MCF 10A (cell line): ENCODE measurements around the gene CRYBB1. TPM values are rescaled to one million over a fixed set of nuclear protein-coding genes. Genes with fewer than 3 reads are reported as not detected.

ENCODE experiments used
- BruUV-seq: library from RNA; stranded (reverse); fragments of 400-500 nt; replicated peaks from 2 replicates; lab custom pipeline; 2021; lab: Mats Ljungman, UMichigan
- CTCF ChIA-PET: fragments of 300-600 bp; sonication (Branson Sonifier 250); formaldehyde crosslinking; extraction: SDS; loops from one replicate; lab custom pipeline; 2021; ENCODE audit warnings: antibody characterized with exemption, inconsistent platforms; lab: Yijun Ruan, JAX
- POLR2A ChIA-PET: fragments of 300-600, 350-650 bp; sonication (Branson Sonifier 250); formaldehyde crosslinking; extraction: SDS; loops from one replicate; lab custom pipeline; 2020; ENCODE audit warnings: antibody characterized with exemption, inconsistent platforms; lab: Yijun Ruan, JAX
- DNase-seq: peaks from one replicate; pipeline ENCODE4 v3.0.0-alpha.2; 2018; ENCODE audit not compliant: unreplicated experiment
- H3K27ac Mint-ChIP-seq: one replicate; pipeline ENCODE4 v1.8.0; 2022; ENCODE audit warnings: mild to moderate bottlenecking, low read depth, mixed read lengths; ENCODE audit not compliant: unreplicated experiment
- H3K27me3 Mint-ChIP-seq: one replicate; pipeline ENCODE4 v1.8.0; 2022; ENCODE audit warnings: mixed read lengths; ENCODE audit not compliant: insufficient read depth, unreplicated experiment
- H3K36me3 Mint-ChIP-seq: one replicate; pipeline ENCODE4 v1.8.0; 2022; ENCODE audit warnings: mild to moderate bottlenecking, moderate library complexity, mixed read lengths; ENCODE audit not compliant: insufficient read depth, unreplicated experiment
- H3K4me1 Mint-ChIP-seq: one replicate; pipeline ENCODE4 v1.8.0; 2022; ENCODE audit warnings: mixed read lengths; ENCODE audit not compliant: insufficient read depth, unreplicated experiment
- H3K4me3 Mint-ChIP-seq: one replicate; pipeline ENCODE4 v1.8.0; 2022; ENCODE audit warnings: mild to moderate bottlenecking, moderate library complexity, mixed read lengths; ENCODE audit not compliant: unreplicated experiment
- H3K9me3 Mint-ChIP-seq: one replicate; pipeline ENCODE4 v1.8.0; 2022; ENCODE audit warnings: mixed read lengths; ENCODE audit not compliant: unreplicated experiment
- CTCF ChIP-seq: fragments of 200-600 bp; IDR thresholded peaks from one replicate; pipeline ENCODE4 v1.8.0; 2022; ENCODE audit warnings: antibody characterized with exemption, mild to moderate bottlenecking; ENCODE audit not compliant: unreplicated experiment
- intact Hi-C: fragments of 100-400 bp; cut with micrococcal nuclease; formaldehyde crosslinking; loops from 2 replicates; pipeline ENCODE4 v1.14.1; 2022
- total RNA-seq: library from RNA; stranded (reverse); gene quantifications from 2 replicates; pipeline ENCODE4 v1.2.3, GENCODE V29; 2022

The CRYBB1 gene
- total RNA-seq, 1 experiment from 2014 or later = not detected

GRCh38 chr22:26663374-26663923 lies 45.6 kb upstream of the CRYBB1 start:
- BruUV-seq = no TSS peak
- Mint-ChIP-seq H3K4me3 (no peak overlapping the region), H3K27me3 (no peaks in the 10 kb centered on the region), H3K4me1 (peaks cover 13% of the 10 kb centered on the region), H3K36me3 (no peaks in the 10 kb centered on the region), H3K9me3 (no peaks in the 10 kb centered on the region), H3K27ac (no peak overlapping the region)
- no peak for DNase-seq
- CTCF ChIA-PET = interaction anchor here (0.9 to 4.1 kb wide), 4 partner anchors 15 to 298 kb away, joined by 3 to 19 read pairs (median 6); no protein-coding TSS in a partner anchor
- intact Hi-C loops = no loop called here
- POLR2A ChIA-PET = interaction anchor here (0.6 kb wide), 1 partner anchor 9 kb away, joined by 3 read pairs; no protein-coding TSS in a partner anchor
- TF ChIP-seq CTCF = no peak

GRCh38 chr22:26662160-26662559 lies 44.3 kb upstream of the CRYBB1 start:
- H3K9me3 Mint-ChIP-seq = no peaks in the 10 kb centered on the region
- H3K27me3 Mint-ChIP-seq = peaks cover 12% of the 10 kb centered on the region
- no peak for DNase-seq
- intact Hi-C loops = no loop called here
- H3K4me3 Mint-ChIP-seq = no peak overlapping the region
- H3K4me1 Mint-ChIP-seq = peaks cover 17% of the 10 kb centered on the region
- BruUV-seq = no TSS peak
- TF ChIP-seq CTCF = no peak
- no peaks in the 10 kb centered on the region for H3K36me3 Mint-ChIP-seq
- H3K27ac Mint-ChIP-seq = no peak overlapping the region
- POLR2A ChIA-PET = interaction anchor here (0.6 kb wide), 1 partner anchor 298 kb away, joined by 3 read pairs; no protein-coding TSS in a partner anchor
- CTCF ChIA-PET = interaction anchor here (0.7 to 2.4 kb wide), 4 partner anchors 15 to 297 kb away, joined by 3 to 9 read pairs (median 3); no protein-coding TSS in a partner anchor

- peaks cover 16% of the 10 kb centered on the region for H3K27me3 Mint-ChIP-seq
- no peak overlapping the region for H3K4me3 Mint-ChIP-seq
- H3K27ac Mint-ChIP-seq = no peak overlapping the region
- DNase-seq = no peak
- no TSS peak for BruUV-seq
- intact Hi-C loops = no loop called here
- peaks cover 17% of the 10 kb centered on the region for H3K4me1 Mint-ChIP-seq
- H3K9me3 Mint-ChIP-seq = no peaks in the 10 kb centered on the region
- no peak for TF ChIP-seq CTCF
- H3K36me3 Mint-ChIP-seq = no peaks in the 10 kb centered on the region
- ChIA-PET POLR2A (no interaction called here), CTCF (interaction anchor here (0.6 to 2.4 kb wide), 4 partner anchors 13 to 296 kb away, joined by 3 to 9 read pairs (median 3); no protein-coding TSS in a partner anchor)
Observed at GRCh38 chr22:26660961-26661578, 43.2 kb upstream of the CRYBB1 start.

- no TSS peak for BruUV-seq
- Mint-ChIP-seq H3K27me3 (peaks cover 16% of the 10 kb centered on the region), H3K4me1 (peaks cover 17% of the 10 kb centered on the region), H3K27ac (no peak overlapping the region), H3K4me3 (no peak overlapping the region), H3K36me3 (no peaks in the 10 kb centered on the region), H3K9me3 (no peaks in the 10 kb centered on the region)
- DNase-seq = no peak
- no peak for TF ChIP-seq CTCF
- intact Hi-C loops = no loop called here
- ChIA-PET CTCF (interaction anchor here (0.6 kb wide), 1 partner anchor 16 kb away, joined by 3 read pairs; no protein-coding TSS in a partner anchor), POLR2A (interaction anchor here (0.7 kb wide), 1 partner anchor 181 kb away, joined by 4 read pairs; no protein-coding TSS in a partner anchor)
Observed at GRCh38 chr22:26660356-26660755, 42.5 kb upstream of the CRYBB1 start.
